ENCODE measurements around the gene DCAF12.

GRCh38 chr9:34087370-34087769 lies 39.1 kb downstream of the DCAF12 start:
- TF ChIP-seq CTCF (IDR thresholded peaks at IDR 0.05) (no peak), POLR2A (IDR thresholded peaks at IDR 0.05) (no peak)
